ENCODE data around the gene SIVA1.

GRCh38 chr14:104773505-104774452 is 20.8 kb downstream of the SIVA1 start:
- TF ChIP-seq SP1 (IDR thresholded peaks at IDR 0.05) = no peak
- no peak for TF ChIP-seq L3MBTL2 (conservative IDR thresholded peaks at IDR 0.05)
- no peak for TF ChIP-seq ELF4 (IDR thresholded peaks at IDR 0.05)
